GM19023 (cell line): ENCODE measurements around the gene ULK1.
"Not testable (repeated sequence)": the region's sequence is repeated elsewhere in the genome, so short reads cannot be mapped to it uniquely, and the experiment has no call there.

Experiments
- ATAC-seq: cut with Tn5 transposase; IDR thresholded peaks from one replicate; pipeline ENCODE4 v1.9.1; 2021; ENCODE audit warnings: mild to moderate bottlenecking, moderate library complexity; ENCODE audit not compliant: unreplicated experiment

The ULK1 gene

DNA sequence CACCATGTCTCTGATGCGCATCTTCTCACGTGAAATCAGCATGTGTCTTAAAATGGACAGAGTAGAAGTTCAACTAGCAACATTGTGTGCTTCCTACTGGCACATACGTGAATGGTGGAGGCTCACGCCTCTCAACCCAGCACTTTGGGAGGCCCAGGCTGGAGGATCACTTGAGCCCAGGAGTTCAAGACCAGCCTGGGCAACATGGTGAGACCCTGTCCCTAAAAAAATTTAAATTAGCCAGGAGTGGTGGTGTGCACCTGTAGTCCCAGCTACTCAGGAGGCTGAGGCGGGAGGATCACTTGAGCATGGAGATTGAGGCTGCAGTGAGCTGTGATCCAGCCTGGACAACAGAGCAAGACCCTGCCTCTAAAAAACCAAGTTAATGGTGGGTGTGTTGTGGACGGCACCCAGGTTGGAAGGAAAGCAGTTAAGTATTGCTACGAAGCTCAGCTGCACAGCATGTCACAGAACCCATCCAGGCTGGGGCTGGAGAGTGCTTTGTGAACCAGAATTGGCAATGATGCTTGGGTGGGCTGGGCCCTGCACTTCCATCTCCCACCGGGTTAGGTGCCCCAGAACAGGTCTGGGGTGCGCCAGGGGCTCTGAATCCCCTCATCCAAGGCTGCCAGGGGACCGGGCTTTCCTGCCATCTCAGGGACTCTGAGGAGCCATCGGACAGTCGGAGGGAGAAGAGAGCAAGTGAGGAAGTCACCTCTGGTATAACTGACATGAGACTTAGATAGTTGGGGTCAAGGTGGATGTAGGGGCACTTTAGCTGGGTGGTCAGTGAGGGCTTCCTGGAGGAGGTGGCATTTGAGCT, 33.0 kb upstream of the ULK1 start:
- ATAC-seq = no peak

DNA sequence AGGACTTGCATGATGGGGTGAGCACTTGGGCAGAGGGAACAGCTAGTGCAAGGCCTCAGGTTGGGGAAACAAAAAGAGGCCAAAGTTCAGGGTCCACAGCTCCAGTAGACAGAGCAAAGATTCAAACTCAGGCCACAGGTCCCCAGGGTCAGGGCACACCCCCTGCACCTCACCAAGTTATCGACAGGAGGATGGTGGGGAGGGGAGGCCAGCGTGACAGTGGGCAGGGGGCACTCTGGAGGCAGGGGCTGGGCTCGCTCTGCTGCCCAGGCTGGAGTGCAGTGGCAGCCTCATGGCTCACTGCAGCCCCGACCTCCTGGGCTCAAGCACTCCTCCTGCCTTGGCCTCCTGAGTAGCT, 32.4 kb upstream of the ULK1 start:
- ATAC-seq = no peak

DNA sequence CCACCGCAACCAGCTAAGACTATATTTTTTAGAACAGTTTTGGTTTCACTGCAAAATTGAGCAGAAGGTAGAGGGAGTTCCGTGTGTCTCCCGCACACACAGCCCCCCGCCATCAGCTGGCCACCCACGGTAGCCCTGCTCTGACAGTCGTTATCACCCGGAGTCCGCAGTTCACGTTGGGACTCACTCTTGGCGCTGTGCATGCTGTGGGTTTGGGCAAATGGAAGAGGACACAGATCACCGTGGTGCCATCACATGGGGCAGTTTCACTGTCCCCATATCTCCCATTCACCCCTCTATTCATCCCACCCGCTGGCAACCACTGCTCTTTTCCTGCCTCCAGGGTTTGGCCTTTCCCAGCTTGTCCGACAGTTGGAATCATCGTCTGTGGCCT, 31.8 kb upstream of the ULK1 start:
- no peak for ATAC-seq

DNA sequence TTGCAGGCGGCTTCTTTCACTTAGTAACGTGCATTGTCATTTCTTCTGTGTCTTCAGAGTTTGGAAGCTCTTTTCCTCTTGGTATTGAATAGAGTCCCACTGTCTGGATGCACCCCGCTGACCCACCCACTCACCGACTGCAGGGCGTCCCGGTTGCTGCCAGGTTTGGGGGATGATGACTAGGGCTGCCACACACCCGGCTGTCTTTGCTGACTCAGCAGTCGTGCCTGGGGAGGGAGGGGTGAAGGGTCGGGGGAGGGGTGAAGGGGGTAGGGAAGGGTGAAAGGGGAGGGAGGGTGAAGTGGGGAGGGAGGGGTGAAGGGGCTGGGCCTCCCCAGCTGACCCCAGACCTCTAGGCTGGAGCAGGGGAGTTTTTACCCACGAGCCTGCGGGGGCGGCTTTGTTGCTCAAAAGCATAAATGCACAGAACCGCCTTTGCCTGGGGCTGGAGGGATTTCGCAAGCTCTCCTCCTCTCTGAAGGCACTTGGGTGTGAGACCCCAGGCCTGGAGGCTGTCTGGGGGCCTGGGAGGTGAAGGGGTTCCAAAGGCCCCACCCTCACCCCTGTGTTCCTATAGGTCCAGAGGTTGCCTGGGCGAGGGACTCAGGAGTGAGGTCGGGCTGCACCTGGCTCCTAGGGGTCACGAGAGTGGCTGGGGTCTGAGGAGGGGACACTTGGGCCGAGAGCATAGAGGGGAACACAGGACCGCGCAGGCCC, 31.3 kb upstream of the ULK1 start:
- ATAC-seq = no peak

DNA sequence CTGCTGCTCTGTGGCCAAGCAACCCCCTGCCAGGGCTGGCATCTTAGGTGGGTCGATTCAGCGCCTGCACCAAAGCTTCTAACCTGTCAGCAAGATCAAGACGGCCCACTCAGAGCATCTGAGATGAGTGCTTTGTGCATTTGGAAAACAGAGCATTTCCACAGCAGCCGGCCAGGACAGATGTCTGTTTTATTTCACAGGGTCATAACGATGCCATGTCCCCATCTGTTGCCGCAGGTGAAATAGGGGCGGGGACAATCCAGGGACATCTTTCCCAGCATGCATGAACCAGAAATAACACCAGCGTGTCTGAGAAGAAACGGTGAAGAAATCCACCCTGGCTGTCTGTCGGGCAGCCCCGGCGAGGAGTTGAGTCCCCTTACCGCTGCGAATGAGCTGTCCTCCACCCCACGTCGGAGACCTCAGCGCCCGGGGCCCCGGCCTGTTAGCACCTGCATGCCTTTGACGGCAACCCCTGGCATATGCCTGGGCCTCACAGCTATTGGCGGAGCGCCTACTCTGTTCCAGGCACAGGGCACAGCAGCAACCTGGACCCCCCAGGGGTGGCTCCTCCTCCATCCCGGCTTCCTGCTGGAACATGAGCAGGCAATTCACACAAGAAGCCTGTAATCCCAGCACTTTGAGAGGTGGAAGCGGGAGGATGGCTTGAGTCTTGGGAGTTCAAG, 30.6 kb upstream of the ULK1 start:
- no peak for ATAC-seq

DNA sequence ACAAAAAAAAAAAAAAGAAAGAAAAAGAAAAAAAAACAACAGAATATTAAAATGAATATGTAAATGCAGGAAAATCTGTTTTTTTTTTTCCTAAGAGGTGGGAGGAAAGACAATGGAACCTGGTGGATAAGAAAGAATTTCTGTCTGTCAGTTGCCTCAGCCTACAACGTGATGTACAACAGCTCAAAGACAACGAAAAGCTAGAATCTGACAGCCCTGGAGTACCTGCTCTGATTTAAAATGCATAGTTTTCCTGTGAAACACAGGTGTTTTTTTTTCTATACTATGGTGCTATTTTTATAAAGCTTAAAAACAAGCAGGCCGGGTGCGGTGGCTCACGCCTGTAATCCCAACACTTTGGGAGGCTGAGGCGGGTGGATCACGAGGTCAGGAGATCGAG, 30.0 kb upstream of the ULK1 start:
- no peak for ATAC-seq

DNA sequence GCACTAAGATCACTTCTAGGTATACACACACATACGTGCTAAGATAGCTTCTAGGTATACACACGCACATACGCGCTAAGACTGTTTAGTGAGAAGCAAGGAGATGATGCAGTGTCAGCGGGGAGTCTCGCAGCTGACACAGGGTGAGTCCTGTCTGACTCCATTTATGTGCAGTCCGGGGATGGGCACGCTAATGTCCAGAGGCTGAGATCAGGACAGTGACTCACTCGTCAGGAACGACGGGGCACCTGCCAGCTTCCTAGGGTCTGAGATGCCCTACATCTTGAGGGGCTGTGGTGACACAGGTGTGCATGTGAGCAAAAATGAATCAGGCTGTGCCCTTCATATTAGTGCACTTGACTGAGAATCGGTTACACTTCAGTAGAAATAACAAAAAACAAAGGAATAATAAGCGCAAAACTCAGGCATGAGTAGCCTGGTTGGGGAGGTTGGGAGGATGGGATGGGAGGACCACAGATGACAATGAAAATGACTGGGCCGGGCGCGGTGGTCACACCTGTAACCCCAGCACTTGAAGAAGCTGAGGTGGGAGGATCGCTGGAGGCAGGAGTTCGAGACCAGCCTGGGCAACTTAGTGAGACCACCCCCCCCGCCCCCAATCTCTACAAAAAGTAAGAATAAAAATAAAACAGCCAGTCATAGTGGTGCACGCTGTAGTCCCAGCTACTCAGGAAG, 29.1 kb upstream of the ULK1 start:
- ATAC-seq = no peak

DNA sequence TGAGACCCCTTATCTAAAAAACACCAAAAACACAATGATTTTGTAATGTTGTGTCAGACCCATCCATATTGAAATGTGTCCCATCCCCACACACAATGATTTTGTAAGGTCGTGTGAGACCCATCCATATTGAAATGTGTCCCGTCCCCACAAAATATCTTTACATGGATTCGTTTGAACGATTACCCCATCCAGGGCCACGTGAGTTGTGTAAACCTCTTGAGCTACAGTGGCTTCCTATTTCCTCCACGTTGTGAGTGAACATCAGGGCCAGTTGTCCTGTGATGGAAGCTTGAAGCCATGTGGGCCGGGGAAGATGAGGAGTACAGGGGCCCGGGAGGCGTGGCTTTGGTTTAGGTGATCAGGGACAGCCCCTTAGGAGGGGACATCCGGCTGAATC, 27.0 kb upstream of the ULK1 start:
- no peak for ATAC-seq

DNA sequence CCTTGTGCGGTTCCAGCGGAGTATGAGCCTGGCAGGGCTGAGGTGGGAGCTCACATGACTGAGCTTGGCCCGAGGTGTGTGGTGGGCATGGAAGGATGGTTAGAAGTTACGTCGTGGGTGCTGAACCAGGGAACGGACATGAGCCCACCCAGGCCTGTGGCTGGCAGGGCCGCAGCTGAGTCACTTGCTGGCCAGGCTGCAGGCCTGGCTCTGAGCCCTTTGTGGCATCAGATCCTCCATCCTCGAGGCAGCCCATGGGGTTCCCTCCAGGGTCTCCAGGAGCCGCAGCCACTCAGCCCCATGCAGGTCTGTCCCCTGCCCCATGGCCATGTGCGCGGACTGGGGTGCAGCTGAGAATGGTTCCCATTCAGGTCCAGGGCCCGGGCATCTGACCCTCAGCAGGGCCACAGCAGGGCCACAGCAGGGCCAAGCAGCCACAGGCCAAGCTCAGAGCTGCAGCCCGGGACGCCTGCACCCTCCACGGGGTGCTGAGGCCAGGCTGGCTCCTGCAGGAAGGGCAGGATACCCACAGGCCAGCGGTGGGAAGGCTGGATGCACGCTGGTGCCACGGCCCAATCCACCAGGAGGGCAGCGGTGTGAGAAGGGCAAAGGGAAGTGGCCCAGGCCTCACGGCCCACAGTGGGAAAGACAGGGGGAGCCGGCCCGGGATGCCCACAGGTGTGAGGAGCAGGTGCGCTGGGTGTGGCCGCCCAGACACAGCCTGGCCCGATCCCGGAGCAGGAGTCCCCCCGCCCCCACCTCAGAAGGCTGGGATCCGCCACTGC, 26.3 kb upstream of the ULK1 start:
- ATAC-seq = no peak

DNA sequence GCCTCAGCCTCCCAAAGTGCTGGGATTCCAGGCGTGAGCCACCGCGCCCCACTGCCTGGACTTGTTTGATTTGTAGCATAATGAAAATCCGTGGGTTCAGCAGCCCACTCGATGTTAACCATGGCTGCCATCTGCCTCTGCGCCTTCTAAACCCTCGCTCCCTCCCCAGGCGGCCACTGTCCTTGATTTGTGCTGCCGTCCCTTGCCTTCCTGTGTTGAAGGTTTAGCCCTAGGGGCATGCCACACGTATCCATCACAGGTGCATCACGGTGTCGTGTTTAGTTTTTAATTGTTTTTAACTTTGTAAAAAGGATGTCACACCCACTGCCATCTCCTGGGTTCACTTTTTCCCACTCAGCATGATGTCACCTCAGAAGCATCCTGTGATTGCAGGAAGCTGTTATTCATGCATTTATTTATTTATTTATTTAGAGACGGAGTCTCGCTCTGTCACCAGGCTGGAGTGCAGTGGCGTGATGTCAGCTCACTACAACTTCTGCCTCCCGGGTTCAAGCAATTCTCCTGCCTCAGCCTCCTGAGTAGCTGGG, 24.5 kb upstream of the ULK1 start:
- ATAC-seq = no peak

DNA sequence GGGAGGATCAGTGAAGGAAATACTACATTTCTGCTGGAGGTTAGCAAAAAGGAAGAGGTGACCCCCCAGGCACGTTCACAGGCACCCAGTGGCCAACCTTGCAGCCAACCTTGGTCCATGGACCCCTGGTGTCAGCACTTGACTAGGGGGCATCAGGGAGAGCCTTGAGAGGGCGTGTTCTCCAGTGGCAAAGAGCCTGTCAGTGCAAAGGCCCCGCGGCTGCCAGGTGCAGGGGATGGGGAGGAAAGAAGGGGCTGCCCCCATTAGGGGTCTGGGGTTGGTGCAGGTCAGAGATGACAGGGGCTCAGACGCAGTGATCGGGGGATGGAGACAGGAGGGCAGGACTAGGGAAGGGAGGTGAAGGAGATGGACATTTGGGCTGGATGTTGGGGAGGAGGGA, 22.7 kb upstream of the ULK1 start:
- ATAC-seq = no peak

DNA sequence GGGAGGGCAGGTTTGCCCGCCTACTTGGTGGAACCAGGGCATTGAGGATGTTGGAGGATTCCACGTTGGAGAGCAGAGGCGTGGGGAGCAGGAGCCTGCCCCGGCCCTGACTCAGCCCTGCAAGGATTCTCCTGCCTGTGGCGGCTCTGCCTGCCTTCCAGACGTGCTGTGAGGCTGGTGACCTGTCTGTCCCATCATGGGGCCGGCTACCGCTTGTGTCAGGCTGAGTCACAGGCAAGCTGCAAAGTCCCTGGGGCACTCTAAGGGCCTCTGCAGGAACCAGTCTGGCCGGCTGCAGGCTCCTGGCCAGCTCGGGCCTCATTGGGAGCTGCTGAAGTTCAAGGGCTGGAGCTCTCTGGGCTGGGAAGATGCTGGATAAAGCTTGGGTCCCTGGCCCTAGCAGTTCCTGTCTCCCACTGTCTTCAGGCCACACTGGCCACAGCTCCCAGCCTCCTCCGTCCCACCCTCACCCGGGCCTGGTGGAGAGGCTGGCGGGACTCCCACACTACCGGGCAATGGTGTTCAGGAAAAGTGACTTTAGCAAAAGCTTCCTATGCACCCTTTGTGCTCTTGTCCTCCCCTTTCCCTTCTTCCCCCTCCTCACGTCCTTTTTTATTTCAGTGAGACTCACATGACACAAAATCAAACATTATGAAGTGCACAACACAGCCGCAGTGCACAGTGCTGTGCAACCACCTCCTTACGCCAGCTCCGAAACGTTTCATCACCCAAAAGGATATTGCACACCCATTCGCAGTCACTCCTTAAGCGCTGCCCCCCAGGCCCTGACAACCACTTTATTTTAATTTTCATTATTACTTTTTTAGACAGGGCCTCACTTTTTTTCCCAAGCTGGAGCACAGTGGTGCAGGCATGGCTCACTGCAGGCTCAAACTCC, 22.0 kb upstream of the ULK1 start:
- no peak for ATAC-seq

DNA sequence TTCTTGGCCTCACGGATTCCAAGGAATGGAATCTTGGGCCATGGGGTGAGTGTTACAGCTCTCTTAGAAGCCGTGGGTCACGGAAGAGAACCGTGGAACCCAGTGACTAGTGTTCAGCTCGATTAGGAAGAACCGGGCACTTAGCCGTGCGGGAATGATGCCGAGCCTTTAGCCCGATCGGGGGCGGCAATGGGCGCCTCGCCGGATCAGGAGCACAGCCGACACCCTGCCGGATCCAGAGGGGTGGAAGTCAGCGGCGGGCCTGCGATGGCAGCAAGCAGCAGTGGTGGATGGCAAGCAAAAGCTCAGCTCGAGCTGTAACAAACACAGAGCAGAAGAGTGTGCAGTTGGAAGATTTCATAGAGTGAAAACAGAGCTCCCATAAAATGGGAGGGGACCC, 21.1 kb upstream of the ULK1 start:
- ATAC-seq = no peak

DNA sequence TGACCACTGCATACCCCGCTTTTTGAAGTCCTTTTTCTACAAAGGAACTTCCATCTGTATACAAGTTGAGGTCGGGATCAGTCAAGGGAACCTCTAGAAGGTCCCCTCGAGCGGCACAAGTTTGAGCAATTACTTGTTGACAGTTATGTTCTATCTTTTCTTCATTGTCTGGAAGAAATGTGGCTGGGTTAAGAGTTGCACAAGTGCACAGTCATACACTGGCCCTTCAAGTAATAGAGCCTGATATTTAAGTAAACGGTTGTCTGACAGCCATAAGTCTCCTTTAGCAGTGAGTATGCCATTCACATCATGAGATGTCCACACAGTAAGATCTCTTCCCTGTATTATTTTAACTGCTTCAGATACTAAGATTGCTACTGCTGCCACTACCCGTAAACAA, 19.4 kb upstream of the ULK1 start:
- not testable (repeated sequence) for ATAC-seq

DNA sequence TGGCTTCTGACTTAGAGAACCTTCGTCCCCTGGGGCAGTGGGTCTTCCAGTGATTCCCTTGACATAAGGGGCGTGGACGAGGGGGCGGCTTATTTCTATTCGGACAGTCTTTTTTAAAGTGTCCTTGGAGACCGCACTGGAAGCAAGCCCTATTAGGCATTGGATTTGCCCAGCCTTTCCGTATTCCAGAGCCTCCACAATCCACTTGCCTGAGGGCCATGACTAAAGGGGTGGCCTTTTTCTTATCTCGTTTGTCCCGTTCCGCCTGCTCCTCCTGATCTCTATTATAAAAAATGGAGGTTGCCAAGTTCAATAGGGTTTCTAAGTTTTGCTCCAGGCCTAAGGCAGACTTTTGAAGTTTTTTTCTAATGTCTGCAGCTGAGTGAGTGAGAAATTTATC, 17.2 kb upstream of the ULK1 start:
- ATAC-seq = not testable (repeated sequence)

DNA sequence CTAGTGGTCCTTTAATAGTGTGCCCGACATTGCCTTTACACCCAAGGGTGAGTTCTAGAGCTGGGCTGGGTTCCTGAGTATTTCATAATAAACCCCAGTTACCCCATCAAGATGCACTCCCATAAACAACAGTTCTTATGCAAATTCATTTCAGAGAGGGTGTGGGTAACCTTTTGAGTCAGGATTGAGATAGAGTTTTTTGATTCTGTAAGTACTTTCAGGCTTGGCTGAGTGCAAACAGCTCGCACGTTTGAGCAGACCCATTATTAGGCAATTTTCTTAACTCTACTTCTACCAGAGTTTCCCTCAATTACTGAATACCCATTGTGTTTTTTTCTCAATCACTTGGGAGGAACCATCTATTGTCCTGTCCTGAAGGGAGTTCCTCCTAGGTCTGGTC, 16.0 kb upstream of the ULK1 start:
- not testable (repeated sequence) for ATAC-seq

DNA sequence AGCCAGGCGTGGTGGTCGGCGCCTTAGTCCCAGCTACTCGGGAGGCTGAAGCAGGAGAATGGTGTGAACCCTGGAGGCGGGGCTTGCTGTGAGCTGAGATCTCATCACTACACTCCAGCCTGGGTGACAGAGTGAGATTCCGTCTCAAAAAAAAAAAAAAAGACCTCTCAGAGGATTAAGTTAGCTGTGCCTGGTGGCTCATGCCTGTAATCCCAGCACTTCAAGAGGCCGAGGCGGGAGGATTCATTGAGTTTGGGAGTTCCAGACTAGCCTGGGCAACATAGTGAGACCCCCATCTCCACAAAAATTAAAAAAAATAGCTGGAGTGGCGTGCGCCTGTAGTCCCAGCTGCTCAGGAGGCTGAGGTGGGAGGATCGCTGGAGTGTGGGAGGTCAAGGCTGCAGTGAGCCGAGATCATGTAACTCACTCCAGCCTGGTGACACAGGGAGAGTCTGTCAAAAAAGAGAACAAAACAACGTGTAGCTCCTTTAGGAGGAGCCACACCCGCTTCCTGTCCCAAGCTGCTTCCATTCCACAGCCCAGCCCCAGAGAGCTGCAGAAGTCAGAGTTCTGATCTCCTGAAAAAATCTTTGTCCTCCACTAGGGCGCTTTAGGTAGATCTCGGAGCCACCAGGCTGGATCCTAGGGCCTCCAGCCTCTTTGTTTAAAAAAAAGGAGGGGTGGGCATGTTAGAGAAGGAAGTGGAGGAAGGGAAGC, 11.5 kb upstream of the ULK1 start:
- no peak for ATAC-seq

DNA sequence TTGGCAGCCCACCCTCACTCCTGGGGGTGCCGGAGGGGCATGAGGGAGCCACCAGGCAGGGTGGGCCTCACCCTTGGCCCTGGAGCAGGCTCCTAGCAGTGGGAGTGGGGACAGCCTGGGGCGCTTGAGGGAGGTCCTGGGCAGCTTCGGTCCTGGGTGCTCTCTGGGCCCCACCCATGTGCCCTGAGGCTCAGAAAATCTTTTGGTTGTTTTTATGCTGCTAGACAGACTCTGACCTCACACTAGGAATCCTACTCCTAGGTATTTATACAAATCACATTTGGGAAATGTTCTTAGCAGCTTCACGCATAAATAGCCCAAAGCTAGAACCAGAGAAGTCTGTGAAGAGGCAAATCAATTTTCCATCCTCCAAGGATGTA, 10.9 kb upstream of the ULK1 start:
- no peak for ATAC-seq

DNA sequence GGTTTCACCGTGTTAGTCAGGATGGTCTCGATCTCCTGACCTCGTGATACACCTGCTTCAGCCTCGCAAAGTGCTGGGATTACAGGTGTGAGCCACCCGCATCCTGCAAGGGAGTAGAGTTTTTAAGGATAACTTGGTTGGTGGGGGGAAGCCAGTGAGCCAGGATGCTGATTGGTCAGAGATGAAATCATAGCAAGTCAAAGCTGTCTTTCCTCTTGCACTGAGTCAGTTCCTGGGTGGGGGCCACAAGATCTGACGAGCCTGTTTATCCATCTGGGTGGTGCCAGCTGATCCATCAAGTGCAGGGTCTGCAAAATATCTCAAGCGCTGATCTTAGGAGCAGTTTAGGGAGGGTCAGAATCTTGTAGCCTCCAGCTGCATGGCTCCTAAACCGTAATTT, 9.3 kb upstream of the ULK1 start:
- ATAC-seq = not testable (repeated sequence)
